IMR-90 (cell line): ENCODE results near the gene UBD. TPM values are rescaled to one million over a fixed set of nuclear protein-coding genes. Genes with fewer than 3 reads are reported as not detected.

ENCODE experiments used
- ATAC-seq: fragments of 200-7000 bp; cut with Tn5 transposase; 2 replicates; pipeline ENCODE4 v1.9.1; 2020; ENCODE audit warnings: low read depth, mild to moderate bottlenecking, moderate library complexity
- BruUV-seq: library from RNA; stranded (reverse); fragments of 400-500 nt; replicated peaks from 2 replicates; lab custom pipeline; 2021; lab: Mats Ljungman, UMichigan
- CTCF ChIA-PET: fragments of 300-600 bp; formaldehyde crosslinking; extraction: SDS; loops from one replicate; lab custom pipeline; 2021; ENCODE audit warnings: antibody characterized with exemption; lab: Yijun Ruan, JAX
- POLR2A ChIA-PET: fragments of 300-600 bp; sonication (Branson Sonifier 250); formaldehyde crosslinking; loops from one replicate; lab custom pipeline; 2022; ENCODE audit warnings: antibody characterized with exemption; ENCODE audit not compliant: unreplicated experiment; lab: Charles Lee
- DNase-seq: peaks from one replicate; pipeline ENCODE4 v3.0.0; 2013
- H2AFZ ChIP-seq: replicated peaks from 2 replicates; pipeline ENCODE3; 2013; ENCODE audit warnings: low read length, mild to moderate bottlenecking; ENCODE audit not compliant: poor library complexity
- H2AK5ac ChIP-seq: 2 replicates; pipeline ENCODE4 v1.6.1; 2013; ENCODE audit warnings: low read depth, low read length, inconsistent platforms
- H2AK9ac ChIP-seq: replicated peaks from 2 replicates; pipeline ENCODE3; 2013; ENCODE audit warnings: mild to moderate bottlenecking, low read depth, low read length, moderate library complexity; ENCODE audit not compliant: poor library complexity
- H2BK120ac ChIP-seq: 2 replicates; pipeline ENCODE4 v1.6.1; 2013; ENCODE audit warnings: low read depth, low read length, inconsistent platforms
- H2BK15ac ChIP-seq: 3 replicates; pipeline ENCODE4 v1.6.1; 2013; ENCODE audit warnings: low read depth, low read length, inconsistent platforms
- H2BK20ac ChIP-seq: 2 replicates; pipeline ENCODE4 v1.6.1; 2013; ENCODE audit warnings: low read depth, mild to moderate bottlenecking, inconsistent platforms, low read length, moderate library complexity
- H2BK5ac ChIP-seq: 2 replicates; pipeline ENCODE4 v1.6.1; 2013; ENCODE audit warnings: mild to moderate bottlenecking, low read depth, low read length, inconsistent platforms; ENCODE audit not compliant: poor library complexity, severe bottlenecking
- H3K14ac ChIP-seq: replicated peaks from 2 replicates; pipeline ENCODE4 v1.6.1; 2013; ENCODE audit warnings: low read depth, low read length, inconsistent platforms
- H3K18ac ChIP-seq: 2 replicates; pipeline ENCODE4 v1.6.1; 2013; ENCODE audit warnings: low read depth, low read length, control low read depth
- H3K23ac ChIP-seq: 2 replicates; pipeline ENCODE4 v1.6.1; 2013; ENCODE audit warnings: low read depth, low read length, inconsistent platforms
- H3K27ac ChIP-seq: 2 replicates; pipeline ENCODE4 v1.5.1; 2013; ENCODE audit warnings: mild to moderate bottlenecking, control low read depth, low read length; ENCODE audit not compliant: insufficient read depth
- H3K27me3 ChIP-seq: 2 replicates; pipeline ENCODE4 v1.6.1; 2013; ENCODE audit warnings: low read length; ENCODE audit not compliant: control insufficient read depth, insufficient read depth
- H3K36me3 ChIP-seq: 2 replicates; pipeline ENCODE4 v1.6.1; 2013; ENCODE audit warnings: low read length, mixed read lengths; ENCODE audit not compliant: control insufficient read depth, insufficient read depth
- H3K4ac ChIP-seq: 2 replicates; pipeline ENCODE4 v1.6.1; 2013; ENCODE audit warnings: low read depth, low read length, inconsistent platforms
- H3K4me1 ChIP-seq: 2 replicates; pipeline ENCODE4 v1.6.1; 2013; ENCODE audit warnings: low read length, mixed read lengths; ENCODE audit not compliant: control insufficient read depth, insufficient read depth
- H3K4me2 ChIP-seq: 2 replicates; pipeline ENCODE4 v1.6.1; 2013; ENCODE audit warnings: low read depth, mild to moderate bottlenecking, control low read depth, low read length, moderate library complexity
- H3K4me3 ChIP-seq: 2 replicates; pipeline ENCODE4 v1.5.1; 2013; ENCODE audit warnings: low read depth, mild to moderate bottlenecking, control low read depth, low read length, moderate library complexity; ENCODE audit not compliant: insufficient read depth
- H3K56ac ChIP-seq: 2 replicates; pipeline ENCODE4 v1.6.1; 2013; ENCODE audit warnings: low read length, inconsistent platforms; ENCODE audit not compliant: insufficient read depth; ENCODE audit errors: extremely low read depth
- H3K79me1 ChIP-seq, 2 experiments: 2 replicates each; pipeline ENCODE4 v1.6.1; 2013; ENCODE audit warnings: low read length in 2 of 2, inconsistent platforms in 1 of 2, low read depth in 1 of 2
- H3K9ac ChIP-seq: 2 replicates; pipeline ENCODE4 v1.6.1; 2013; ENCODE audit warnings: low read depth, low read length, control low read depth
- H3K9me1 ChIP-seq: 2 replicates; pipeline ENCODE4 v1.6.1; 2013; ENCODE audit warnings: low read length, inconsistent platforms; ENCODE audit not compliant: insufficient read depth
- H3K9me3 ChIP-seq: 2 replicates; pipeline ENCODE4 v1.6.1; 2013; ENCODE audit warnings: low read length; ENCODE audit not compliant: control insufficient read depth, insufficient read depth
- H4K20me1 ChIP-seq: 2 replicates; pipeline ENCODE4 v1.6.1; 2013; ENCODE audit warnings: low read length, inconsistent platforms; ENCODE audit not compliant: insufficient read depth
- H4K5ac ChIP-seq: 2 replicates; pipeline ENCODE4 v1.6.1; 2013; ENCODE audit warnings: mild to moderate bottlenecking, low read depth, low read length, control low read depth
- H4K8ac ChIP-seq, 2 experiments: 2 replicates each; pipeline ENCODE4 v1.6.1; 2013; ENCODE audit warnings: low read depth in 2 of 2, low read length in 2 of 2, control low read depth in 1 of 2, inconsistent platforms in 1 of 2
- H4K91ac ChIP-seq: 2 replicates; pipeline ENCODE4 v1.6.1; 2013; ENCODE audit warnings: low read depth, low read length, inconsistent platforms; ENCODE audit not compliant: insufficient read depth
- CEBPB ChIP-seq: IDR thresholded peaks from 2 replicates; pipeline ENCODE4 v1.6.1; 2012; ENCODE audit warnings: low read depth, low read length, improper control_type of control experiment
- MXI1 ChIP-seq: IDR thresholded peaks from 2 replicates; pipeline ENCODE4 v1.6.1; 2012; ENCODE audit warnings: low read depth, mild to moderate bottlenecking, low read length, moderate library complexity, borderline replicate concordance
- POLR2A ChIP-seq: IDR thresholded peaks from 2 replicates; pipeline ENCODE4 v1.6.1; 2012; ENCODE audit warnings: mild to moderate bottlenecking, low read depth, low read length
- RAD21 ChIP-seq: IDR thresholded peaks from 2 replicates; pipeline ENCODE4 v1.6.1; 2012; ENCODE audit warnings: low read length, improper control_type of control experiment
- RCOR1 ChIP-seq: IDR thresholded peaks from 2 replicates; pipeline ENCODE4 v1.6.1; 2012; ENCODE audit warnings: mild to moderate bottlenecking, low read length, improper control_type of control experiment; ENCODE audit not compliant: insufficient replicate concordance
- RFX5 ChIP-seq: IDR thresholded peaks from 2 replicates; pipeline ENCODE4 v1.8.0; 2012; ENCODE audit warnings: low read depth, mild to moderate bottlenecking, low read length, moderate library complexity
- WGBS, 2 experiments: methylation state at CpG; one replicate each; pipeline versions ENCODE4 v1.1.5 to v1.1.7; 2013; ENCODE audit warnings: missing lambda C conversion rate in 2 of 2; ENCODE audit not compliant: insufficient read length in 1 of 2; ENCODE audit errors: extremely low coverage in 2 of 2; 5-methylcytosine and 5-hydroxymethylcytosine counted together
- dilution Hi-C: fragments of 300-500 bp; cut with HindIII; formaldehyde crosslinking; loops from one replicate; pipeline ENCODE4 v1.14.3; 2018; ENCODE audit warnings: low sequenced_read_pairs; ENCODE audit not compliant: unreplicated experiment
- in situ Hi-C: fragments of 300-500 bp; cut with MboI; formaldehyde crosslinking; loops from 3 replicates; pipeline ENCODE4 v1.14.3; 2019; ENCODE audit warnings: low sequenced_read_pairs, inconsistent platforms, mixed read lengths
- intact Hi-C: fragments of 100-400 bp; cut with micrococcal nuclease; formaldehyde crosslinking; loops from 2 replicates; pipeline ENCODE4 v1.10.0; 2022
- polyA plus RNA-seq, 3 experiments: library from polyadenylated mRNA; depleted of rRNA; stranded (reverse); fragments of >200 nt; gene quantifications; 2 replicates each; pipeline ENCODE4 v1.2.3, GENCODE V29; 2012; ENCODE audit warnings: low replicate concordance in 1 of 3
- total RNA-seq: library from RNA; depleted of rRNA; stranded (reverse); fragments of >200 nt; gene quantifications from 2 replicates; pipeline ENCODE4 v1.2.3, GENCODE V29; 2012
- TF ChIP-seq, protein P1 (sequence below): fragments of 150-350 bp; IDR thresholded peaks from 2 replicates; pipeline ENCODE4 v1.6.1; 2016; ENCODE audit warnings: low read depth, mild to moderate bottlenecking, low read length, moderate library complexity, borderline replicate concordance

Gene UBD
- total and polyA plus RNA-seq, 2 of the 4 experiments (the other 2 are of a cell fraction), result not detected

DNA sequence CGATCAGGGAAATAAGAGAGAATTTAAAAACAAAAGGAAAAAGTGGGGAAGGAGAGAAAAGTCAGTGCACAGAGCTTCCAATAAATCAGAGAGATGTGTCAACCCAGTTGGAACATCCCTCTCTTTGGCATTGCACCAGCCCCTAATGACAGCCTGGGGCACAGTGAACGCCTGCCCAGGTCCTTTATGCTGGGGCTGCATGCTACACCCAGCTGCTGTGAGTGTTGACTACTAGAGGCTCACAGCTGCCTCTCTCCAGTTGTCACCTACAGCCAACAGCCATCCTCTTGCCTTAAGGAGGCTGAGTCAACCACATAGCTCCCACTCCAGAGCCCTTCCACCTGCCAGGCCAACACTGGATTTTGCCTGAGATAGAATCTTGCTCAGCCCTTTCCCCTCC is 44.4 kb upstream of the UBD start:
- Histone ChIP-seq H2AK5ac (no peak overlapping the region), H2BK15ac (no peak overlapping the region), H3K79me1 (no peaks in the 10 kb centered on the region; a peak in 1 of 4 replicates), H3K18ac (no peak overlapping the region), H3K14ac (no peak overlapping the region), H3K23ac (no peak overlapping the region), H3K4ac (no peak overlapping the region), H3K9ac (no peak overlapping the region), H3K4me1 (no peaks in the 10 kb centered on the region), H2BK5ac (no peak overlapping the region), H3K56ac (no peak overlapping the region), H3K36me3 (peaks cover 66% of the 10 kb centered on the region), H4K91ac (no peak overlapping the region), H3K4me2 (no peak overlapping the region), H4K5ac (no peak overlapping the region), H3K27ac (no peak overlapping the region), H4K8ac (no peak overlapping the region), H3K4me3 (no peak overlapping the region), H2BK120ac (no peak overlapping the region), H4K20me1 (no peaks in the 10 kb centered on the region), H2AK9ac (no peak overlapping the region), H3K9me3 (no peaks in the 10 kb centered on the region), H3K9me1 (peaks cover 8% of the 10 kb centered on the region; the same call in 1 of the 2 replicates), H3K27me3 (no peaks in the 10 kb centered on the region), H2BK20ac (no peak overlapping the region), H2AFZ (no peak overlapping the region)
- DNase-seq (no peak), ATAC-seq (no peak)
- TF ChIP-seq CEBPB (no peak), RCOR1 (no peak), POLR2A (no peak), RFX5 (no peak), MXI1 (no peak), RAD21 (no peak)
- TF ChIP-seq, protein P1, sequence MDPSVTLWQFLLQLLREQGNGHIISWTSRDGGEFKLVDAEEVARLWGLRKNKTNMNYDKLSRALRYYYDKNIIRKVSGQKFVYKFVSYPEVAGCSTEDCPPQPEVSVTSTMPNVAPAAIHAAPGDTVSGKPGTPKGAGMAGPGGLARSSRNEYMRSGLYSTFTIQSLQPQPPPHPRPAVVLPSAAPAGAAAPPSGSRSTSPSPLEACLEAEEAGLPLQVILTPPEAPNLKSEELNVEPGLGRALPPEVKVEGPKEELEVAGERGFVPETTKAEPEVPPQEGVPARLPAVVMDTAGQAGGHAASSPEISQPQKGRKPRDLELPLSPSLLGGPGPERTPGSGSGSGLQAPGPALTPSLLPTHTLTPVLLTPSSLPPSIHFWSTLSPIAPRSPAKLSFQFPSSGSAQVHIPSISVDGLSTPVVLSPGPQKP, result no peak
- intact Hi-C loops, result no loop called here
- no TSS peak for BruUV-seq
- ChIA-PET POLR2A (no interaction called here), CTCF (no interaction called here)
- dilution Hi-C loops, result no loop called here
- WGBS, 2 experiments, result no CpG with 5 or more reads among the region's 2 CpGs
- in situ Hi-C loops, result no loop called here
